ENCODE results near the gene TMEM51. TPM values are rescaled to one million over a fixed set of nuclear protein-coding genes. Genes with fewer than 3 reads are reported as not detected.
"Not testable (repeated sequence)": the region's sequence is repeated elsewhere in the genome, so short reads cannot be mapped to it uniquely, and the experiment has no call there.

Gene TMEM51
- total and polyA plus RNA-seq, 2 experiments from 2014 or later, result 23.8 to 32.7 TPM

DNA sequence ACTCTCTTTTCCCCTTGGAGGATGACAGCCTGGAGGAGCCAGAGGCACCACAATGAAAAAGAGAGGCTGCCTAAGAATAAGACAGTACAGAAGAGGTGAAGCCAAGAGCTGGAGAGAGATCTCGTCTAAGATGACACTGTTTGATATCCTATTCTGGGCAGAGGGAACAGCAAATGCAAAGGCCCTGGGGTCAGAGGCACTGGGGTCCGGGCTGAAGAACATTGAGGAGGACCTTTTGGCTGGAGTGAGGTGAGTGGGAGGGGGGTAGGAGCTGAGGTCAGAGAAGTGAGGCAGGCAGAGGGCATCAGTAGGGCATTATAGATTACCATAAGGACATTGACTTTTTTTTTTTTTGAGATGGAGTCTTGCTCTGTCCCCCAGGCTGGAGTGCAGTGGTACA is 19.3 kb upstream of the TMEM51 start:
- no peaks in the 10 kb centered on the region for H3K9me3 ChIP-seq (ENCODE audit: low read depth)
- H3K4me1 ChIP-seq (ENCODE audit: low read depth), result peaks cover 4% of the 10 kb centered on the region
- no peaks in the 10 kb centered on the region for H3K27me3 ChIP-seq
- no peak overlapping the region for H3K4me3 ChIP-seq
- H3K36me3 ChIP-seq, result no peaks in the 10 kb centered on the region
- no peak for DNase-seq (ENCODE audit: low read depth in 1 of 2, low spot score in 1 of 2)
- TF ChIP-seq, protein P1, sequence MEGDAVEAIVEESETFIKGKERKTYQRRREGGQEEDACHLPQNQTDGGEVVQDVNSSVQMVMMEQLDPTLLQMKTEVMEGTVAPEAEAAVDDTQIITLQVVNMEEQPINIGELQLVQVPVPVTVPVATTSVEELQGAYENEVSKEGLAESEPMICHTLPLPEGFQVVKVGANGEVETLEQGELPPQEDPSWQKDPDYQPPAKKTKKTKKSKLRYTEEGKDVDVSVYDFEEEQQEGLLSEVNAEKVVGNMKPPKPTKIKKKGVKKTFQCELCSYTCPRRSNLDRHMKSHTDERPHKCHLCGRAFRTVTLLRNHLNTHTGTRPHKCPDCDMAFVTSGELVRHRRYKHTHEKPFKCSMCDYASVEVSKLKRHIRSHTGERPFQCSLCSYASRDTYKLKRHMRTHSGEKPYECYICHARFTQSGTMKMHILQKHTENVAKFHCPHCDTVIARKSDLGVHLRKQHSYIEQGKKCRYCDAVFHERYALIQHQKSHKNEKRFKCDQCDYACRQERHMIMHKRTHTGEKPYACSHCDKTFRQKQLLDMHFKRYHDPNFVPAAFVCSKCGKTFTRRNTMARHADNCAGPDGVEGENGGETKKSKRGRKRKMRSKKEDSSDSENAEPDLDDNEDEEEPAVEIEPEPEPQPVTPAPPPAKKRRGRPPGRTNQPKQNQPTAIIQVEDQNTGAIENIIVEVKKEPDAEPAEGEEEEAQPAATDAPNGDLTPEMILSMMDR (IDR thresholded peaks at IDR 0.05; ENCODE audit: low read depth, low read length), result no peak
- no peak overlapping the region for H3K27ac ChIP-seq

DNA sequence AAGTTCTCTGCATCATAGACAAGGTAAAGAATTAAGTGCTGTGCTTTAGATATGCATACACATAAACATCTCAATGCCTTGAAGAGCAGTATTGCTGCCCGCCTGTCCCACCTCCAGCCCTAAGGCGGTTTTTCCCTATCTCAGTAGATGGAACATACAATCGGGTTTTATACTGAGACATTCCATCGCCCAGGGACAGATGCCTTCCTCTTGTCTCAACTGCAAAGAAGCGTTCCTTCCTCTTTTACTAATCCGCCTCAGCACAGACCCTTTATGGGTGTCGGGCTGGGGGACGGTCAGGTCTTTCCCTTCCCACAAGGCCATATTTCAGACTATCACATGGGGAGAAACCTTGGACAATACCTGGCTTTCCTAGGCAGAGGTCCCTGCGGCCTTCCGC is 17.9 kb upstream of the TMEM51 start:
- H3K27me3 ChIP-seq; H3K36me3 ChIP-seq; H3K27ac ChIP-seq; DNase-seq (ENCODE audit: low read depth in 1 of 2, low spot score in 1 of 2); H3K9me3 ChIP-seq (ENCODE audit: low read depth); H3K4me3 ChIP-seq: not testable (repeated sequence)
- peaks cover 15% of the 10 kb centered on the region for H3K4me1 ChIP-seq (ENCODE audit: low read depth)

DNA sequence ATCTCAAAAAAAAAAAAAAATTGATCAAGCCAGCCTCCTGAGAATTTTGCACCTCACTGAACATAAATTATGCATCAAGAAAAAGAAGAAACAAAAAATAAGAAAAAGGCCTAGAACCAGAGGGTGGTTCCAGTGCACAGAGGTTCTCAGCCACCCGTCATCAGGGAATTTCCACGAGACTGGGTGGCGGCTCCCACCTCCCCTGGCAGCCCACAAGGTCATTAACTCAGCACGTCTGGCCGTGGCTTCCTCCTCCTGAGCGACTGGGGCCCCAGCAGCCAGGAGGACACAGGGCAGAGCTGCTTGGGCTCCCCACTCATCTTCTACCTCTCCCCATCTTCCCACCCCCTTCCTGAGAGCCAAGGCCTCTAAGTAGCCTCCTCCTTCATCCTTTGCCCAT is 15.7 kb upstream of the TMEM51 start:
- Histone ChIP-seq H3K27me3 (no peaks in the 10 kb centered on the region), H3K9me3 (ENCODE audit: low read depth) (no peaks in the 10 kb centered on the region), H3K4me1 (ENCODE audit: low read depth) (peaks cover 16% of the 10 kb centered on the region), H3K4me3 (no peak overlapping the region), H3K36me3 (no peaks in the 10 kb centered on the region), H3K27ac (no peak overlapping the region)
- TF ChIP-seq, protein P1 (IDR thresholded peaks at IDR 0.05; ENCODE audit: low read depth, low read length), result no peak
- DNase-seq (ENCODE audit: low read depth in 1 of 2, low spot score in 1 of 2), result no peak

DNA sequence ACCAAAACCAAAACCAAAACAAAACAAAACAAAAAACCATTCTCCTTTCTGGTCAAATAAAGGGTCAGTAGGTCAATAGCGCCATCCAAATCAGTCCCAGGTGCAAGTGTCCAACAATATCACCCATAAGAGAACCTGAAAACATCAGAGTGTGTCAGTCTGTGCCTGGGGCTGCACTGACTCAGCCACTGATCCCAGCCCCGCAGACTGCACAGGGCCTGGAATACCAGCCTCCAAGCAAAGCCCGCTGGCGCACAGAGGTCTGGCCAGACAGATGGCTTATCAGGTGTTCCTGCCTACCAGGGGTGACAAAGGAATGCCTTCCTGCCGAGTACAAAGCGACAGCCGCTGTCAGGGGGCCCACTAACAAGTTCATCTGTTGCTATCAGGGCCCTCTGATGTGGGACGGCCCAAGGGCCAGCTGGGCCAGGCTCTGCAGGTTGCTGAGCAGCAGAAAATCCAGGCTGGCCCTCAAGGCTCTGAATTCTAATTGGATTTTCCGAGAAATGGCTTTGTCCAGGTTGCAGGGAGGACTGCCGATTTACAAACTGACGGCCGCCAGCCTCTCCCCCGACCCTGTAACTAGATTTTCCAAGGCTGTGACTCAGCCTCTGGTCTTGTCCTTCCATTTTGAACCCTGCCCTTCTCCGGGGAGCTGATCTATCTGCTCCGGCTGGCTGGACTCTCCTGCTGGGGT is 13.7 kb upstream of the TMEM51 start:
- Histone ChIP-seq H3K27me3 (no peaks in the 10 kb centered on the region), H3K27ac (peak overlapping the region; percentile 89)

DNA sequence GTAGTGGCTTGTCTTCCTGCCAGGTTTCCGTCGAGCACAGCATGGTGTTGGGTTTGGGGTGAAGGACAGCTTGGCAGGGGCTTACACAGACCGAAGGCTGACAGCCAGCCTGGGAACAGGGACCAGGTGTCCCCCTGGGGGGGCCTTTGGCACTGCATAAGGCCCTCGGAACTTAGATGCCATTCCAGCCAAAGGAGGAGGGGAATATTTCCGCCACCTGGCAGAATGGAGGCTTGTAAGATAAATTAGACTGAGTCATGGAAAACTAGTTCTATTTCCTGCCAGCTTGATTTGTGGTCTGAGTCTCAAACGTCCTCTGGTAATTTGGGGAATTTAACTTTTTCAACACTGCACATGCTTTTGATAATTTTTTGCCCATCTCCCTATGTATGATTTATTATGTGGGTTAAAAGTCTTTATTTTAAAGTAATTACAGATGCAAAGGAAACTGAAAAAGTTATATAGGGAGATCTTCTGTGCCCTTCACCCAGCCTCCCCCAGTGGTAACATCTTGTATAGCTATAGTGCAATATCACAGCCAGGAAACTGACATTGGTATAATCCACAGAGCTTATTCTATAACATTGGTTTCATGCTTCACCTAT is 11.5 kb upstream of the TMEM51 start:
- H3K27ac ChIP-seq, result no peak overlapping the region
- H3K9me3 ChIP-seq (ENCODE audit: low read depth), result no peaks in the 10 kb centered on the region
- peak in 1 of 2 donors; percentile 84 for DNase-seq (ENCODE audit: low read depth in 1 of 2, low spot score in 1 of 2)
- no peak overlapping the region for H3K4me3 ChIP-seq
- TF ChIP-seq, protein P1 (IDR thresholded peaks at IDR 0.05; ENCODE audit: low read depth, low read length), result no peak
- no peaks in the 10 kb centered on the region for H3K36me3 ChIP-seq
- peaks cover 17% of the 10 kb centered on the region for H3K4me1 ChIP-seq (ENCODE audit: low read depth)
- H3K27me3 ChIP-seq, result no peaks in the 10 kb centered on the region

More for the DNA sequence above, 13.7 kb upstream of the TMEM51 start:
- TF ChIP-seq, protein P1 (IDR thresholded peaks at IDR 0.05; ENCODE audit: low read depth, low read length), result no peak
- Histone ChIP-seq H3K4me3 (no peak overlapping the region), H3K36me3 (no peaks in the 10 kb centered on the region), H3K9me3 (ENCODE audit: low read depth) (no peaks in the 10 kb centered on the region), H3K4me1 (ENCODE audit: low read depth) (peaks cover 16% of the 10 kb centered on the region)
- peak in 1 of 2 donors; percentile 93 for DNase-seq (ENCODE audit: low read depth in 1 of 2, low spot score in 1 of 2)

DNA sequence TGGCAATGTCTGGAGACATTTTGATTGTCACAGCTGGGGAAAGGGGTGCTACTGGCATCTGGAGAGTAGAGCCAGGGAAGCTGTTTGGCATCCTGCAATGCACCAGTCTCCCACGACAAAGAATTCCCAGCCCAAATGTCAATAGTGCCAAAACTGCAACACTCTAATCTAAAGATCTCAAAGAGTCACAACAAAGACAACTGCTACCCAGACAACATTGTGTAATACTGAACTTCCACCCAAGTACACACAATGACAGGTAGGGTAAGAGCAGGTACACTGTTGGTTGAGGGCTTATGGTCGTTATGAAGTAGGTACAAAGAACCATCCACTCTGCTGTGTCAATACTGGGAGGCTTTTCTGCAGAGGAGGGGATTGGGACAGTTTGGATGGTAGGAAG is 8.2 kb upstream of the TMEM51 start:
- no peaks in the 10 kb centered on the region for H3K9me3 ChIP-seq (ENCODE audit: low read depth)
- TF ChIP-seq, protein P1 (IDR thresholded peaks at IDR 0.05; ENCODE audit: low read depth, low read length), result no peak
- DNase-seq (ENCODE audit: low read depth in 1 of 2, low spot score in 1 of 2), result no peak
- peaks cover 8% of the 10 kb centered on the region for H3K4me1 ChIP-seq (ENCODE audit: low read depth)
- H3K27me3 ChIP-seq, result no peaks in the 10 kb centered on the region
- no peaks in the 10 kb centered on the region for H3K36me3 ChIP-seq
- H3K27ac ChIP-seq, result no peak overlapping the region
- H3K4me3 ChIP-seq, result no peak overlapping the region

All from cardiac muscle cell (in vitro differentiated cells and primary cell).